WI38 (cell line): ENCODE data around the gene RUNX2.

Experiments used
- H3K4me3 ChIP-seq: 2 replicates; pipeline ENCODE4 v1.5.1; 2011; ENCODE audit warnings: low read depth, mild to moderate bottlenecking, control low read depth, low read length
- TF ChIP-seq, protein P1 (sequence below): IDR thresholded peaks from 2 replicates; pipeline ENCODE4 v1.5.1; 2012; ENCODE audit warnings: low read depth, mild to moderate bottlenecking, control low read depth, low read length

Gene RUNX2

GRCh38 chr6:45448417-45449389, 120.6 kb downstream of the RUNX2 start:
- TF ChIP-seq, protein P1, sequence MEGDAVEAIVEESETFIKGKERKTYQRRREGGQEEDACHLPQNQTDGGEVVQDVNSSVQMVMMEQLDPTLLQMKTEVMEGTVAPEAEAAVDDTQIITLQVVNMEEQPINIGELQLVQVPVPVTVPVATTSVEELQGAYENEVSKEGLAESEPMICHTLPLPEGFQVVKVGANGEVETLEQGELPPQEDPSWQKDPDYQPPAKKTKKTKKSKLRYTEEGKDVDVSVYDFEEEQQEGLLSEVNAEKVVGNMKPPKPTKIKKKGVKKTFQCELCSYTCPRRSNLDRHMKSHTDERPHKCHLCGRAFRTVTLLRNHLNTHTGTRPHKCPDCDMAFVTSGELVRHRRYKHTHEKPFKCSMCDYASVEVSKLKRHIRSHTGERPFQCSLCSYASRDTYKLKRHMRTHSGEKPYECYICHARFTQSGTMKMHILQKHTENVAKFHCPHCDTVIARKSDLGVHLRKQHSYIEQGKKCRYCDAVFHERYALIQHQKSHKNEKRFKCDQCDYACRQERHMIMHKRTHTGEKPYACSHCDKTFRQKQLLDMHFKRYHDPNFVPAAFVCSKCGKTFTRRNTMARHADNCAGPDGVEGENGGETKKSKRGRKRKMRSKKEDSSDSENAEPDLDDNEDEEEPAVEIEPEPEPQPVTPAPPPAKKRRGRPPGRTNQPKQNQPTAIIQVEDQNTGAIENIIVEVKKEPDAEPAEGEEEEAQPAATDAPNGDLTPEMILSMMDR = no peak
- no peak overlapping the region for H3K4me3 ChIP-seq

DNA sequence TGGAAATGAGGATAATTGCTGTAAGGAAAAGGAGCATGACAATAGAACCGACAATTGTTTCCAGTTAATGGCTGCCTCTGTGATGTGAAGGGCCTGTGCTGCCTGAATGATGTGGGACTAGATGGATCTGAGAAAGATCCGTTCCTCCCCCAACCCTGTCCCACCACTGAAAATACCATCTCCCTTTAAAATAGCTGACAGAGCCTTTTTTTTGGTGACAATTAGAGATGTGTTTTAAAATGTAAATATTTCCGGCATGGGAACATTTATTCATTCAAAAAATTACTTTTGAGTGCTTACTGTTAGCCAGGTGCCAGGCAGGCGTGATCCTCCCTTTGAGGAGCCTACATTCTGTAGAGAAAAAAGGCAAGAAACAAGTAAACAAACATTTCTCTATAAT, 122.0 kb downstream of the RUNX2 start:
- TF ChIP-seq, protein P1 = no peak
- no peak overlapping the region for H3K4me3 ChIP-seq

- TF ChIP-seq, protein P1 = no peak
- no peak overlapping the region for H3K4me3 ChIP-seq
Measured at GRCh38 chr6:45450831-45451230, 122.7 kb downstream of the RUNX2 start.

DNA sequence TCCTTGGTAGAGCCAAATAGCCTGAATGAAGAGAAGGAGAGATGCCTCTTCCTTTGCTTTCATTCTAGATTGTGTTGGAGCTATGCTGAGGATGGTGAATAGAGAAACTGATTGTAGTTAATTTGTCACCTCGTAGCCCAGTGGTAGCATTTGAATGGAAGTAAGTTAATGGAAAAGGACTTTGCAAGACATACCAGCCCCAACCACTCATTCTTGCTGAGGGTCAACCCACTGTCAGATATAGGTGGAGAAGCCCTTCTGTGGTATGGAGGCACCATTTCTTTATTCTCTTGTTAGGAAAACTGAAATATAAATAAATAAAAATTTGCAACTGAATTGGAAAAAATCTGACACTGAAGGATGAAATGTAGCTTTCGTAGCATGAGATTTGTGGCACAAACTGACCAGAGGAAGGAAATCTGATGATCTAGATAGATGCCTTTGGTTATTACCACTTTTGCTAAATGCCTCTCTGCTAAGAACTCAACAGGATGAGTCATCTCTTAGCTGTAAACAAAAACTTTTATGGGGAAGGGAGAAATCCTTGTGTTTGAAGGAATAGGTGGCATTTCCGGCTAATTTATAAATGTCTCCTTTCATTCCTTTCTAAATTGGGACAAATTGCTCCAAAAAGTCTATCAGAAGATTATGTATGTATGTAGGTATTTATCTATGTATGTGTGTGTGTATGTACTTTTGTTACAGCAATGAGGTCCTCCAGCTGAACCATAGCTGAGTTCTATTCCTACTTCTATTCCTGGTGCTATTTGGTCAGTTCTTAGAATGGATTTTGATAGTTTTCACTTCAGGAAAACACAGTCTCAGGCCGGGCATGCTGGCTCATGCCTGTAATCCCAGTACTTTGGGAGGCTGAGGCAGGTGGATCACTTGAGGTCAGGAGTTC, 126.1 kb downstream of the RUNX2 start:
- H3K4me3 ChIP-seq = no peak overlapping the region
- TF ChIP-seq, protein P1 = no peak

GRCh38 chr6:45455408-45455807, 127.3 kb downstream of the RUNX2 start:
- TF ChIP-seq, protein P1 = no peak
- H3K4me3 ChIP-seq = no peak overlapping the region

DNA sequence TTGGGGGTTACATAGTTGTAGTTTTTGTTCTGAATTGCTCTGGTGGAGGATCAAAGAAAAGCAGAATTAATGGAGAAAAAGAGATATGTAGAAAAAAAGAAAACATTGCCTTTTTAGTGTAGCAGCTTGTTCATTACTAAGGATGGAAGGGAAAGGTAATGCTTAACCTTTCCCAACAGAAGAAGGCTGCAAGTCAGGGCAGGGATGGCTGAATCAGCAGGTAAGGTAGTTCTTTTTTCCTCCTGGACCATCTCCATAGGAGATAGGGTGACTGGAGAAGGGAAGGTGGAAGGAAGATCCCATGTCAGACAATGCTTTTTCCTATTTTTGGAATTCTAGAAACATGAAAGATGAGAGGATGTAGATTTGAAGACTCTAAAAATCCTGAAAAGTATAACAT, 129.0 kb downstream of the RUNX2 start:
- no peak overlapping the region for H3K4me3 ChIP-seq
- TF ChIP-seq, protein P1 = no peak
